GM12878 (cell line): ENCODE data around the gene PCP2. TPM values are rescaled to one million over a fixed set of nuclear protein-coding genes. Genes with fewer than 3 reads are reported as not detected.

Experiments used
- ATAC-seq: fragments of 200-7000 bp; cut with Tn5 transposase; 3 replicates; pipeline ENCODE4 v1.9.1; 2020; ENCODE audit warnings: mild to moderate bottlenecking, moderate library complexity
- BruUV-seq: library from RNA; stranded (reverse); fragments of 400-500 nt; replicated peaks from 2 replicates; lab custom pipeline; 2021; lab: Mats Ljungman, UMichigan
- CTCF ChIA-PET: fragments of 300-600 bp; sonication (Branson Sonifier 250); formaldehyde crosslinking; extraction: SDS; loops from one replicate; lab custom pipeline; 2021; ENCODE audit warnings: inconsistent platforms; lab: Yijun Ruan, JAX
- POLR2A ChIA-PET: fragments of 350-600 bp; formaldehyde crosslinking; extraction: SDS; loops from one replicate; lab custom pipeline; 2021; ENCODE audit warnings: inconsistent platforms; lab: Charles Lee
- RAD21 ChIA-PET: fragments of 300-600 bp; sonication (Branson Sonifier 250); formaldehyde crosslinking; loops from one replicate; lab custom pipeline; 2023; ENCODE audit warnings: antibody characterized with exemption; ENCODE audit not compliant: unreplicated experiment; lab: Charles Lee
- SMC1A ChIA-PET: fragments of 300-600 bp; sonication (Branson Sonifier 250); formaldehyde crosslinking; loops from one replicate; lab custom pipeline; 2023; ENCODE audit not compliant: unreplicated experiment, uncharacterized antibody; lab: Charles Lee
- DNase-seq: peaks from one replicate; pipeline ENCODE4 v3.0.0-alpha.2; 2011; ENCODE audit warnings: low read depth, low spot score
- FAIRE-seq: peaks from 3 replicates; lab custom pipeline; 2011; peaks lifted over from hg19 to GRCh38; lab: Jason Lieb, UNC
- H2AFZ ChIP-seq: 2 replicates; pipeline ENCODE4 v1.6.0; 2011; ENCODE audit warnings: low read depth, low read length, control low read depth; ENCODE audit not compliant: control insufficient read depth
- H3K27ac ChIP-seq: 2 replicates; pipeline ENCODE4 v1.5.1; 2011; ENCODE audit warnings: control low read depth; ENCODE audit not compliant: control insufficient read depth, insufficient read depth
- H3K27me3 ChIP-seq, 2 experiments: replicated peaks in 1 of 2; 2 replicates each; pipeline versions ENCODE4 v1.6.0 to v1.6.1; 2011; ENCODE audit warnings: low read length in 1 of 2; ENCODE audit not compliant: control insufficient read depth in 2 of 2, insufficient read depth in 2 of 2
- H3K36me3 ChIP-seq, 2 experiments: 2 replicates each; pipeline ENCODE4 v1.5.1; 2011; ENCODE audit warnings: low read length in 1 of 2; ENCODE audit not compliant: control insufficient read depth in 2 of 2, insufficient read depth in 2 of 2
- H3K4me1 ChIP-seq: 2 replicates; pipeline ENCODE4 v1.6.1; 2011; ENCODE audit warnings: mild to moderate bottlenecking, low read length, moderate library complexity, mixed read lengths; ENCODE audit not compliant: control insufficient read depth, insufficient read depth
- H3K4me2 ChIP-seq: 2 replicates; pipeline ENCODE4 v1.6.0; 2011; ENCODE audit warnings: control low read depth; ENCODE audit not compliant: control insufficient read depth, insufficient read depth
- H3K4me3 ChIP-seq: fragments of 200-600 bp; sonication (generic); 2 replicates; pipeline ENCODE4 v1.5.1; 2016
- H3K79me2 ChIP-seq: 2 replicates; pipeline ENCODE4 v1.6.0; 2011; ENCODE audit warnings: low read length; ENCODE audit not compliant: control insufficient read depth, insufficient read depth
- H3K9ac ChIP-seq: 2 replicates; pipeline ENCODE4 v1.8.0; 2011; ENCODE audit warnings: low read length, control low read depth, mixed read lengths; ENCODE audit not compliant: control insufficient read depth, insufficient read depth
- H3K9me3 ChIP-seq: replicated peaks from 3 replicates; pipeline ENCODE4 v1.5.1; 2011; ENCODE audit warnings: mild to moderate bottlenecking, low read length; ENCODE audit not compliant: control insufficient read depth, insufficient read depth
- H4K20me1 ChIP-seq: 2 replicates; pipeline ENCODE4 v1.6.0; 2011; ENCODE audit not compliant: control insufficient read depth, insufficient read depth
- EGR1 ChIP-seq, 2 experiments: IDR thresholded peaks; 1 replicate in 1 of 2; 2 replicates in 1 of 2; pipeline ENCODE4 v1.6.1; 2011 to 2012; ENCODE audit warnings: low read depth in 2 of 2, low read length in 2 of 2, borderline replicate concordance in 1 of 2, mild to moderate bottlenecking in 1 of 2, moderate library complexity in 1 of 2
- GATAD2B ChIP-seq: fragments of 450-650 bp; conservative IDR thresholded peaks from 2 replicates; pipeline ENCODE4 v1.6.1; 2017; ENCODE audit warnings: low read depth, mild to moderate bottlenecking, moderate library complexity
- HCFC1 ChIP-seq: fragments of 150-350 bp; IDR thresholded peaks from 2 replicates; pipeline ENCODE4 v1.6.1; 2014; ENCODE audit warnings: low read length
- SIN3A ChIP-seq: IDR thresholded peaks from 2 replicates; pipeline ENCODE4 v1.6.1; 2012; ENCODE audit warnings: low read depth, low read length, improper control_type of control experiment
- WGBS: methylation state at CpG from one replicate; pipeline ENCODE4 v1.1.6; 2016; ENCODE audit warnings: low lambda C conversion rate; ENCODE audit not compliant: insufficient replicate concordance, insufficient coverage; ENCODE audit errors: missing lambda C conversion rate; 5-methylcytosine and 5-hydroxymethylcytosine counted together
- in situ Hi-C: fragments of 300-500 bp; cut with MboI; formaldehyde crosslinking; loops from 9 replicates; pipeline ENCODE4 v1.14.3; 2018; ENCODE audit warnings: mixed read lengths
- intact Hi-C: fragments of 100-400 bp; cut with micrococcal nuclease; formaldehyde crosslinking; loops from one replicate; pipeline ENCODE4 v1.14.2; 2022; ENCODE audit not compliant: unreplicated experiment
- polyA plus RNA-seq, 11 experiments: library from polyadenylated mRNA; depleted of rRNA in 4 of 11; unstranded in 6 of 11; stranded (reverse) in 5 of 11; fragments of >200 nt; fragmentation: Nextera tagmentation in 4 of 11; fragmentation: Illumina TruSeq in 1 of 11; extraction: Ambion mirVana in 4 of 11; extraction: Trizol in 1 of 11; gene quantifications; 1 replicate in 1 of 11; 2 replicates in 10 of 11; pipeline versions ENCODE4 v1.2.1 to v1.2.3, GENCODE V29; 2011 to 2016; ENCODE audit warnings: inconsistent platforms in 2 of 11, missing spikeins in 2 of 11, low read depth in 1 of 11
- total RNA-seq, 4 experiments: library from RNA; depleted of rRNA in 3 of 4; stranded (reverse); fragments of >200 nt in 3 of 4; fragmentation: Illumina TruSeq in 1 of 4; extraction: Trizol in 1 of 4; gene quantifications; 2 replicates each; pipeline versions ENCODE4 v1.2.1 to v1.2.3, GENCODE V29; 2013 to 2021

Gene PCP2
- total and polyA plus RNA-seq, 10 of the 15 experiments (the other 5 are each of a cell fraction or from before 2014, with no cell fraction given), result 0.10 to 0.62 (median 0.31) TPM; not detected in 5

GRCh38 chr19:7637374-7638256 lies 4.1 kb upstream of the PCP2 start:
- Histone ChIP-seq H3K4me2 (peak overlapping the region; percentile 93), H3K27ac (peak overlapping the region; percentile 75), H3K79me2 (peaks cover 18% of the 10 kb centered on the region), H3K4me3 (peak overlapping the region; percentile 99), H3K9me3 (no peaks in the 10 kb centered on the region), H3K4me1 (peaks cover 14% of the 10 kb centered on the region), H3K27me3 (no peaks in the 10 kb centered on the region), H3K36me3 (peaks cover 0 to 7% of the 10 kb centered on the region in 2 experiments; a peak in 1 of 4 replicates), H3K9ac (peak overlapping the region; percentile 97), H2AFZ (peak overlapping the region; percentile 26; the same call in 1 of the 2 replicates), H4K20me1 (no peaks in the 10 kb centered on the region)
- SMC1A ChIA-PET, result interaction anchor here (0.7 to 1.4 kb wide), 5 partner anchors 8 to 270 kb away, joined by 3 to 4 read pairs (median 4); partner anchors contain the start of genes PET100 and XAB2
- intact Hi-C loops (no loop called here), in situ Hi-C loops (no loop called here)
- peak; percentile 65 for ATAC-seq
- TF ChIP-seq EGR1 (IDR thresholded peaks at IDR 0.05; ENCODE audit: borderline replicate concordance in 1 of 2, low read depth in 2 of 2, low read length in 2 of 2), result peak in 1 of 2 experiments; percentile 8; a peak in 1 of 3 replicates
- 0 out of 2 replicates have a peak, but pooled peaks have one; percentile 14 for TF ChIP-seq GATAD2B
- TF ChIP-seq SIN3A, result 0 out of 2 replicates have a peak, but pooled peaks have one; percentile 4
- no peak for TF ChIP-seq HCFC1
- no peak for FAIRE-seq
- RAD21 ChIA-PET, result interaction anchor here (0.6 to 1.6 kb wide), 7 partner anchors 68 to 292 kb away, joined by 3 to 6 read pairs (median 3); no protein-coding TSS in a partner anchor
- 31% methylated on average over 30 of the region's 30 CpGs for WGBS
- POLR2A ChIA-PET, result interaction anchor here (0.5 to 1.8 kb wide), 7 partner anchors 19 to 832 kb away, joined by 3 to 6 read pairs (median 3); partner anchors contain the start of gene MAP2K7
- CTCF ChIA-PET, result interaction anchor here (0.6 to 2.2 kb wide), 6 partner anchors 8 to 270 kb away, joined by 3 to 12 read pairs (median 5); no protein-coding TSS in a partner anchor
- BruUV-seq, result TSS peak; percentile 63
- DNase-seq, result no peak
